Activated CD8-positive, alpha-beta memory T cell treated with anti-CD3 and anti-CD28 coated beads, Interleukin-2, amount 50 U/mL, for 24 hours (primary cell): ENCODE measurements around the gene LONRF3.

ENCODE experiments used
- DNase-seq: peaks from one replicate; pipeline ENCODE4 v3.0.0-alpha.2; 2020; ENCODE audit errors: extremely low read depth

Gene LONRF3

DNA sequence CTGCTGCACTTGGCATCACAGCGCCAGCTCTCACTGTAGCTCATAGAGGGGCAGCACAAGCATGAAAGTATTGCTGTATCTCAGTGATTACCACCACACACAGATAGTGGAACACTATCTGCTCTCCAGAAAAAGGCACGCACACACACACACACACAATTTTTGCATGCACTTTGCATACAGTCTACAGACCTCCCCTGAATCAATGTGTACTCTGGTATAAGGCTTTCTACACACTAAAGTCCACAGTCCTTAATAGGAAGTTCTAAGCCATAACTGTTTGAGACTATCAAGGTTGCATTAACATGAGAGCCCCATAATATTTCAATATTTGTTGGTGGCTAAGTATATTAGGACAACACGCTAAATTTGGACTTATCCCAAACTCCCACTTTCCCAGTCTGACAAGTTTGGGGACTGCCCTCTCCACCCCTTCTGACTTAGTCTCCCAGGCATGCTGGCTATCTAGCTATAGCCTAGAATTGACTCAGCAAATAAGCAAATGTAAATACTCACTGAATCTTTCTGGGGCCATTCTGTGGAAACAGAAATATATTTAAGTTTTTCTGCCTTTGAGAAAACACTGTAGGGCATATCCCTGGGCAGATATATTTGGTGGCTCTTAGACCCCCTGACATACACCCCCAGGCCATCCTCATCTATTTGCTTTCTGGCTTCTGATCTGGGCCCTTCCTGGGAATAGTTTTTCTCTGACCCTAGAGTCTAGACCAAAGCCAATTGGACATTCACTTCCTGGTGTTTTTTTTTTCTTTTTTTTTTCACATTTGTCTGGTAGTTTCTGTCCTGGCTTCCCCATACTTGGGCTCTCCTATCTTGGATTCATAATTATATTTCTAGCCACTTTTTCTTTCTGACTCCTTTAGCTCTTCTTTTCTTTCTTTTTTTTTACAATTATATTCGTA is 62.0 kb downstream of the LONRF3 start:
- DNase-seq, result no peak

DNA sequence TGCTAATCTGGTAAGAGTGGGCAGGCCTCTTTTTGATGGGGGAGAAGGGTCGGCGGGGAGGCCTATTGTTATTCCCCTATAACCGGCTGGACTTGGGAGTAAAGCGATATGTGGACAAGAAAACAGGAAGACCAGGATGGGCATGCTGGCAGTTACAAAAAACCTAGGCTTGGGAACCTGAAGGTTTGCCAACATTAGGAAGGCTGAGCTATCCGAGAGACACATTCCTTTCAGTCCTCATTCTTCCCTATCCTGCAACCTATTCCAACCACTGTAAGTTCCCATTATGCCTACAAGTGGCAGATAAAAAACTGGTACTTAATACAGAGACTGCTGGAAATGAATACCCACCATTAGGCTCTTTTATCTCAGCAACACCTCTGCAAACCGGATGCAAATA is 66.0 kb downstream of the LONRF3 start:
- no peak for DNase-seq

DNA sequence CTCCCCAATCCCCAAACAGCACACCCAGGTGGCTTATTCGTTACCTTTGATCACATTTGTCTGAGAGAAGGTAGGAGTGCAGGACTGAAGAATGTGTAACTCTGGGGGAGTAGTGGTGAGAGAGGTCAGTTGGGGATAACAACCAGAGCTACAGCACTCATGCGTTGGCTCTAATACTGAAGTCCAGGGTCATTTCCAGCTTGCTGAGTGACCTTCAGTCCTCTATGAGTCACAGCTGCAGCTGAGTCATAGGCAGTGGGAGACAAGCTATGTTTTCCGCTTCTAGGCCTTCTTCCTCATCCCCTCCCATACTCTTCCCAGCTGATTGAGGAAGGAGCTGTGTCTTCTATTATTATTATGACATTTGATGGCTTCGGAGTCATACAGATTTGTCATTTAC is 66.8 kb downstream of the LONRF3 start:
- DNase-seq, result no peak

DNA sequence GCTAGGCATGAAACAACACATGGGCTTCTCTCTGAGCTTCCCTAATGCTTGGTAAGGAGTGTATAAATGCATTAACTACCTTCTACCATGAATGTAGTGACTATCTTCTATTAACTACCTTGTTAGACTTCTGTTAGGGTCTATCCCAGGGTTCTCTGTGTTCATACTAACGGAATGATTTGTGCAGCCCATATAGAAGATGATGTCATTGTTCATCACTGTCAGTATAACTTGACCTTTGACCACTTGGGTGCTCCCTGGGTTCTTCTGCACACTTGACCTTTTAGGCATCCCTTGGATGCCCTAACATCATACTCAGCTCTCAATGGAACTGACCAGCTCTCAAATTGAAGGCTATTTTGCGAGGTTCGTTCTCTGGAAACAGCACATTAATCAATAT is 67.6 kb downstream of the LONRF3 start:
- DNase-seq, result no peak

DNA sequence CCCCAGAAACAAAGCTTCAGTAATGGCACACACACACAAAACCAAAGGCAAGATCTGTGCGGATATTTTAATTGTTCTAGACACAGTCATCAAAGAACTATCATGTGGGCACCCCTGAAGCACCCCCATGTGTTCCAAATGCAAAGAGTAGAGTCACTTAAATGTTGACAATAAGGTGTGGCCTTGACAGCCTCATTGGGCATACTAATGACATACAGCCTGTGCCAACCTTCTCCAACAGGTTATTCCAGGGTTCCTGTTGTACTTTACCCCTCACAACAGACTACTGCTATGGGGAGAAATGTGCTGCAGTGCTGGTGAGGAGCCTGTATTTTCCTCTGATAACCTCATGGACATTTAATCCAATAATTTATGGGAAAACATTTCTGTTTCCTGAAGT is 68.6 kb downstream of the LONRF3 start:
- no peak for DNase-seq

DNA sequence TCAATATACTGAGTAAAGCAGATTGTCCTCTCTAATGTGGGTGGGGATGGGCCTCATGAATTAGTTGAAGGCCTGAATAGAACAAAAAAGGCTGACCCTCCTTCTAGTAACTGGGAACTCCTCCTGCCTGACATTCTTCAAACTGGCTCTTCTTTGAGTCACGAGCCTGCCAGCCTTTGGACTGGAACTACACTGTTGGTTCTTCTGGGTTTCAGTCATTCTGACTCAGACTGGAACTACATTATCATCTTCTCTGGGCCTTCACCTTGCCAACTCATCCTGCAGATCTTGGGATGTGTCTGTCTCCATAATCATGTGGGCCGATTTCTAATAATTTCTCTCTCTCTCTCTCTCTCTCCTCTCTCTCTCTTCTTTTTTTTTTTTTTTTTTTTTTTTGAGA is 71.5 kb downstream of the LONRF3 start:
- no peak for DNase-seq

DNA sequence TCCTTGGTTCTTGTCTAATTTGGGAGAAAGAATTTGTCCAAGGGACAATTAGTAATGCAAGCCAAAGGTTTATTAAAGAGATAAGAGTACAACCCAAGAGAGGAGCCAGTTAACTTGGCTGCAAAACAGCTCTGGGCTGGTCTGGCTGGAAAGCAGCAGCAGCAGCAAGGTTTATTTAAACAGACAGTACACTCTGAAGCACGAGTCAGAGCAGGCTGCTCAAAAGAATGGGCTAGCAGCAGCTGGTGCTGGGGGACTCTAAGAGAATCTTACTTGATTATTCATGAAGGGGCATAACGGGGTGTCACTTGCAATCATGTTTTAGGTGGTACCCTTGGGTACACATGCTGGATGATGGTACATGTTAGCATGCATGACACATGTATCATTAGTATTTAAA is 81.3 kb downstream of the LONRF3 start:
- DNase-seq, result no peak

DNA sequence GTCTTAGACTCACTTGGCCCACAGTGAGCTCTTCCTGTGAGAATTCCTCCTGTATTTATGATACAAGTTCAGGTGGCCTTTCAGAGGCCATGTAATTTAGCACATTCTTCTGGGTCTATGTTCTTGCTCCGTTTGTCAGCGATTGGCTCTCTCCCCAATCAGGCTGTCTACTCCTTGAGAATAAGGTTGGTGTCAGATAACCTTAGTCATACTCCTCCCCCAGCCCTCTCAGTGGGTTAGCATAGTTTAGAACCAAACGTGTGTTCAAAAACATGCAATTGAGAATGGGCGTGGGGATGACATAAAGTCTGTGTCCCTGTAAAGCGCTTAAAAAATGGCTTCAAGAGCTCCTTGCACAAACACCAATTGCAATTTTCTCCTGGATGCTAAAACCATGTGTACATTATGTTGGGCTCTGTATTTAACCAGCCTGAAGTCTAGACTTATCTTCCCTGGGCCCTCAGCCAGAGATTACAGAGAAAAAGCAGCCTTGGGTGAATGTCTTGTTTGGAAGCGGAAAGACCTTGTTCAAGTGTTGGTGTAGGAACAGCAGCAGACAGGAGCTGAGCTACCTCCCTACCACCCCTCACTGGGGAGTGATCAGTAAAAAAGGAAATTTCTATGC is 88.4 kb downstream of the LONRF3 start:
- DNase-seq, result no peak

DNA sequence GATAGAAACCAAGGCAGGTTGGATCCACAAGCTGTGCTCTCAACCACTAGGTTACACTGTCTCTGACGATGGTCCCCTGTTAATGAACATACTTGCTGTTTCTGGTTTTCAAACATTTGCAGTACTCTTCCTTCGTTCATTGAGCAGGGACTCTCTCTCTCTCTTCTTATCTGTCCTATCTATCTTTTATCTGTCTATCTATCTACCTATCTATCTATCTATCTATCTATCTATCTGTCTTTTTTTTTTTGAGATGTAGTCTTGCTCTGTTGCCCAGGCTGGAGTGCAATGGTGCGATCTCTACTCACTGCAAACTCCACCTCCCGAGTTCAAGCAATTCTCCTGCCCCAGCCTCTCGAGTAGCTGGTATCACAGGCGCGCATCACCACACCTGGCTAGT is 89.0 kb downstream of the LONRF3 start:
- no peak for DNase-seq

DNA sequence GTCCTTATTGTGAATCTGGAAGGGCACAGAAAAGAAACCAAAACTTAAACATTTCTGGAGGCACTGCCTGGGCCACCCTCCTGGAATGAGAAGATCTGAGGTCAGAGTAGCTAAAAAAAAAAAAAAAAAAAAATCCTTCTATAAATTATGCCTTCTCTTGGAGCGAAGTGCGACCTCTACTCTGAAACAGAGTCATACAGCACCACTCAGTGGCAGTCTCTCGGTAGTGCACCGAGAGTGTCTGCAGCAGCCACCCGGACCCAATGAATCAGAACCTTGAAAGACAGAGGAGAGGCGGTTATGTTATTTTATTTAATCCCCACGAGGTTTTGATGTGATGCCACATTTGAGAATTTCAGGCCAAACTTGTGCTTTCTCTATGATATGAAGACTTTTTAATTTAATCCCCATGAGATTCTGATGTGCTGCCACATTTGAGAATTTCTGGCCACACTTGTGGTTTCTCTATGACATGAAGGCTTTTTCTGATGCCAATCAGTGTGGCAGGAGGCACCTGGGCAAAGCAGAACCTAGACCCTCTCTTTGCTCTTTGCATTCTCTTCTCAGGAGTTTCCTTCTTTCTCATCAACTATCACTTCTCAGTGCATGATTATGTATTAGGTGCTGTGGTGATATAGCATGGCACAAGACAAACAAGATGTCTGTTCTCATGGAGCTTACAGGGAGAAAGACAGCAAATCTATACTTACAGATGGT is 92.8 kb downstream of the LONRF3 start:
- no peak for DNase-seq
